ENCODE results near the gene BTBD7.
A peak's percentile ranks its signal among the peaks of the same experiment; 100 is the strongest.
"Not testable (repeated sequence)": the region's sequence is repeated elsewhere in the genome, so short reads cannot be mapped to it uniquely, and the experiment has no call there.

BTBD7 gene, protein sequence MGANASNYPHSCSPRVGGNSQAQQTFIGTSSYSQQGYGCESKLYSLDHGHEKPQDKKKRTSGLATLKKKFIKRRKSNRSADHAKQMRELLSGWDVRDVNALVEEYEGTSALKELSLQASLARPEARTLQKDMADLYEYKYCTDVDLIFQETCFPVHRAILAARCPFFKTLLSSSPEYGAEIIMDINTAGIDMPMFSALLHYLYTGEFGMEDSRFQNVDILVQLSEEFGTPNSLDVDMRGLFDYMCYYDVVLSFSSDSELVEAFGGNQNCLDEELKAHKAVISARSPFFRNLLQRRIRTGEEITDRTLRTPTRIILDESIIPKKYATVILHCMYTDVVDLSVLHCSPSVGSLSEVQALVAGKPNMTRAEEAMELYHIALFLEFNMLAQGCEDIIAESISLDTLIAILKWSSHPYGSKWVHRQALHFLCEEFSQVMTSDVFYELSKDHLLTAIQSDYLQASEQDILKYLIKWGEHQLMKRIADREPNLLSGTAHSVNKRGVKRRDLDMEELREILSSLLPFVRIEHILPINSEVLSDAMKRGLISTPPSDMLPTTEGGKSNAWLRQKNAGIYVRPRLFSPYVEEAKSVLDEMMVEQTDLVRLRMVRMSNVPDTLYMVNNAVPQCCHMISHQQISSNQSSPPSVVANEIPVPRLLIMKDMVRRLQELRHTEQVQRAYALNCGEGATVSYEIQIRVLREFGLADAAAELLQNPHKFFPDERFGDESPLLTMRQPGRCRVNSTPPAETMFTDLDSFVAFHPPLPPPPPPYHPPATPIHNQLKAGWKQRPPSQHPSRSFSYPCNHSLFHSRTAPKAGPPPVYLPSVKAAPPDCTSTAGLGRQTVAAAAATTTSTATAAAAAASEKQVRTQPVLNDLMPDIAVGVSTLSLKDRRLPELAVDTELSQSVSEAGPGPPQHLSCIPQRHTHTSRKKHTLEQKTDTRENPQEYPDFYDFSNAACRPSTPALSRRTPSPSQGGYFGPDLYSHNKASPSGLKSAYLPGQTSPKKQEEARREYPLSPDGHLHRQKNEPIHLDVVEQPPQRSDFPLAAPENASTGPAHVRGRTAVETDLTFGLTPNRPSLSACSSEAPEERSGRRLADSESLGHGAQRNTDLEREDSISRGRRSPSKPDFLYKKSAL
- 23.2 to 30.8 (median 24.7) reads per million in 3 donors for total RNA-seq

- H3K27ac ChIP-seq (ENCODE audit: insufficient read depth, low read length, poor library complexity, severe bottlenecking), result peak within 1 kb of the TSS; percentile 82
- H3K9me3 ChIP-seq (ENCODE audit: control insufficient read depth, low read length), result no peaks in the 10 kb centered on the region
- no peaks in the 10 kb centered on the region for H3K27me3 ChIP-seq (replicated peaks; ENCODE audit: control insufficient read depth, insufficient read depth, low read length, poor library complexity, severe bottlenecking)
- peaks cover 3% of the 10 kb centered on the region for H3K4me1 ChIP-seq (ENCODE audit: control insufficient read depth, insufficient read depth, low read length, poor library complexity, severe bottlenecking)
- H3K36me3 ChIP-seq (ENCODE audit: control insufficient read depth, insufficient read depth, low read length), result no peaks in the 10 kb centered on the region
- H3K4me3 ChIP-seq (ENCODE audit: insufficient read depth, low read depth, low read length, poor library complexity, severe bottlenecking), result peak within 1 kb of the TSS; percentile 82
- DNase-seq, result peak; percentile 87 to 93 (median 92)
Observed at GRCh38 chr14:93332853-93333630, at the start of gene BTBD7. TSS of gene BTBD7 (minus strand) at chr14:93333036. CDS start at chr14:93296051, 36,985 bp downstream.

DNA sequence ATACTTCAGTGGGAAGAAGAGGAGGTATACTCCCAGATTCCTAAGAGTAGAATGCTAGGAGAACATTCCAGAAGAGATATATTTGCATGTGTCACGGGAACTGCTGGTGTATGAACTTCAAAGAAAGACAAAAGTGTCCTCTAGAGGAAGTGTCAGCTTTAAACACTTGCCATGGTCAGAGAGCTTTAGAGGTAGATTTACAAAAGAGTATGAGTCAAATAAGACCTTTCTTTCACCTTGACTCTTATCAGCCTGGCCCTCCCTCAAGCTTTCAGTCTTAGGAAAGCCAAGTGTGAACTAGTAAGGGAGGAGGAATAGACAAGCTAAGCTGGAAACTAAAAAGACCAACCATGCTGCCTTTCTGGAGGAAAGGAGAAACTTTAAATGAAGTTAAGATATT, 48.8 kb upstream of the BTBD7 start:
- DNase-seq, result no peak
- Histone ChIP-seq H3K27me3 (replicated peaks; ENCODE audit: control insufficient read depth, insufficient read depth, low read length, poor library complexity, severe bottlenecking) (no peaks in the 10 kb centered on the region), H3K9me3 (ENCODE audit: control insufficient read depth, low read length) (no peaks in the 10 kb centered on the region), H3K4me3 (ENCODE audit: insufficient read depth, low read depth, low read length, poor library complexity, severe bottlenecking) (no peak overlapping the region), H3K36me3 (ENCODE audit: control insufficient read depth, insufficient read depth, low read length) (no peaks in the 10 kb centered on the region), H3K4me1 (ENCODE audit: control insufficient read depth, insufficient read depth, low read length, poor library complexity, severe bottlenecking) (no peaks in the 10 kb centered on the region), H3K27ac (ENCODE audit: insufficient read depth, low read length, poor library complexity, severe bottlenecking) (no peak overlapping the region)

DNA sequence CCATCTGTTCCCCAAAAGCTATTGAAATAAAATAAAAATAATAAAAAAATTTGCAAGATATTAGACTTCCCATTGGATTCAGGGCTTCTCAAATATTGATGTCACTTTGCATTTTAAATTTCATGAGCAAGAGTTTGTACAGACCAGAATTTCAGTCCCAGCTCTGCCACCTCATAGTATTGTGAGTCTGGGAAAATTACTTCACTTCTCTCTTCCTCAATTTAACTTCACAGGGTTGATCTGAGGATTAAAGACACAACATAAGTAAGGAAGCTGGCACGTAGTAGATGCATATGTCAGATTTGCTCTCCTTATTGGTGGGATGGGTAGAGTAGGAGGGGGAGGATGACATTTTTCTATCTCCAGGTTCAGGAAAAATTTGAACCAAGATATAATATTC, 47.0 kb upstream of the BTBD7 start:
- no peak overlapping the region for H3K4me3 ChIP-seq (ENCODE audit: insufficient read depth, low read depth, low read length, poor library complexity, severe bottlenecking)
- H3K27ac ChIP-seq (ENCODE audit: insufficient read depth, low read length, poor library complexity, severe bottlenecking), result no peak overlapping the region
- H3K9me3 ChIP-seq (ENCODE audit: control insufficient read depth, low read length), result no peaks in the 10 kb centered on the region
- no peak for DNase-seq
- no peaks in the 10 kb centered on the region for H3K36me3 ChIP-seq (ENCODE audit: control insufficient read depth, insufficient read depth, low read length)
- H3K27me3 ChIP-seq (replicated peaks; ENCODE audit: control insufficient read depth, insufficient read depth, low read length, poor library complexity, severe bottlenecking), result no peaks in the 10 kb centered on the region
- H3K4me1 ChIP-seq (ENCODE audit: control insufficient read depth, insufficient read depth, low read length, poor library complexity, severe bottlenecking), result no peaks in the 10 kb centered on the region

DNA sequence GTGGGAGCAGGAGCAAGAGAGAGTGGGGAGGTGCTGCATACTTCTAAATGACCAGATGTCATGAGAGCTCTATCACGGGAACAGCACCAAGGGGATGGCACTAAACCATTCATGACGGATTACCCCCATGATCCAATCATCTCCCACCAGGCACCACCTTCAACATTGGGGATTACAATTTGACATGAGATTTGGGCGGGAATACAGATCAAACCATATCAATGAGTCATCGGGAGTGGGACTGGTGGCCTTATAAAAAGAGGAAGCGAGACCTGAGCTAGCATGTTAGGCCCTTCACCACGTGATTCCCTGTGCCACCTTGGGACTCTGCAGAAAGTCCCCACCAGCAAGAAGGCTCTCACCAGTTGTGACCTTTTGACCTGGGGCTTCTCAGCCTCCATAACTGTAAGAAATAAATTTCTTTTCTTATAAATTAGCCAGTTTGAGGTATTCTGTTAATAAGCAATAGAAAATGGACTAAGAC, 42.9 kb upstream of the BTBD7 start:
- Histone ChIP-seq H3K27me3 (replicated peaks; ENCODE audit: control insufficient read depth, insufficient read depth, low read length, poor library complexity, severe bottlenecking) (no peaks in the 10 kb centered on the region), H3K27ac (ENCODE audit: insufficient read depth, low read length, poor library complexity, severe bottlenecking) (no peak overlapping the region), H3K9me3 (ENCODE audit: control insufficient read depth, low read length) (no peaks in the 10 kb centered on the region), H3K4me1 (ENCODE audit: control insufficient read depth, insufficient read depth, low read length, poor library complexity, severe bottlenecking) (no peaks in the 10 kb centered on the region), H3K4me3 (ENCODE audit: insufficient read depth, low read depth, low read length, poor library complexity, severe bottlenecking) (no peak overlapping the region), H3K36me3 (ENCODE audit: control insufficient read depth, insufficient read depth, low read length) (no peaks in the 10 kb centered on the region)
- DNase-seq, result no peak

DNA sequence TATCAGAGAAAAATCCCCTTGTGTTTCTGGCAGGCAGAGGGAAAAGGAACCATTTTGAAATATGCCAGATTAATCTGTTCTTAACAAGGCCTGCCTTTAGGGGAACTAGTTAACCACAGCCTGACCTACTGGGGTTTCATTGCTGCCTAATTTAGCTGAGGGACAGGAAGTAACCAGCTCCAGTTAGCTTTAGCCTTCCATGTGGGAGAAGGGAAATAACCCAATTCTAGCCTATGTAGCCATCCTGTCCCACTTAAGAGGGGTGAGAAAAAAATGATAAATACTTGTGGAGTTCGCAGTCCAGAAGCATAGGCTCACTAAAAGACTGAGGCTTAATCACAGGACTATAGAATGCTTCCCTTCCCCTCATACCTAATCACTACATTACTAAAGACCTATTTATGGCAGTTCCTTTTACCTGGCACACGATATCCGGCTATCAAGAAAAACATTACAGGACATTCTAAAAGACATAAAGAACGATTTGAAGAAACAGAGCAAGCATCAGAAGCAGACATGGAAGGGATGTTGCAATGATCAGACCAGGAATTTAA, 37.0 kb upstream of the BTBD7 start:
- no peak for DNase-seq
- no peak overlapping the region for H3K4me3 ChIP-seq (ENCODE audit: insufficient read depth, low read depth, low read length, poor library complexity, severe bottlenecking)
- no peaks in the 10 kb centered on the region for H3K9me3 ChIP-seq (ENCODE audit: control insufficient read depth, low read length)
- no peaks in the 10 kb centered on the region for H3K36me3 ChIP-seq (ENCODE audit: control insufficient read depth, insufficient read depth, low read length)
- no peak overlapping the region for H3K27ac ChIP-seq (ENCODE audit: insufficient read depth, low read length, poor library complexity, severe bottlenecking)
- H3K4me1 ChIP-seq (ENCODE audit: control insufficient read depth, insufficient read depth, low read length, poor library complexity, severe bottlenecking), result no peaks in the 10 kb centered on the region
- H3K27me3 ChIP-seq (replicated peaks; ENCODE audit: control insufficient read depth, insufficient read depth, low read length, poor library complexity, severe bottlenecking), result no peaks in the 10 kb centered on the region

DNA sequence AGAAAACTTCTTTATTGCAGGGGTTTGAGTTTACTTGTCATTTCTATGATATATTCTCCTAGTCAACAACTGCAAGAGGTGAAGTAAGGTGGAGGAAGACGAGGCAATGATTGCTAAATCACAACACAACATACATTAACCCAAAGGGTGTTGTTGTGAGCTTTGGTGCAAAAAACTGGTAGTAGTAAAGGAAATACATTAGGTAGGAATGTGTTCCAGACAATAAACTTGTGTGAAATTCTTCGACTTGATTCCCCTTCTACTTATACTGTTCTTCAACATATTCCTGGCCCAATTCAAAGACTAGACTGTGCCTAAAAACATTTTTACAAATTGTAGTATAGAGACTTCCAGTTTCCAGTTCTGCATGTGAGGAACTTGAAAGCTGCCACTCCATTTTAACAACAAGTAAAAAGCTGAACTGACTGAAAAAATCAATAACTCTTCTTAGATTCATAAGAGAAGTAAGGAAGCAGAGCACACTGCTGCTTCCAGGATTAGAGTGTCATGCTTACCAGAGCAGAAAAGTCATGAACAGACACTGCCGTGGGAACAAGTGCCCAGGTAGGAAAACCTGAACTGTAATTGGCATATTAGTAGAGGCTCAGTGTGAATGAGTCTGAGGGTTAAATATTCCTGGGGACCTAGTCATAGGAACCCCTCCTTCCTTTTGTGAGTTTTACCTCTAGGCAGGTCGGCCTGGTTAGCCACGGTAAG, 36.3 kb upstream of the BTBD7 start:
- H3K27me3 ChIP-seq (replicated peaks; ENCODE audit: control insufficient read depth, insufficient read depth, low read length, poor library complexity, severe bottlenecking), result no peaks in the 10 kb centered on the region
- no peaks in the 10 kb centered on the region for H3K9me3 ChIP-seq (ENCODE audit: control insufficient read depth, low read length)
- no peaks in the 10 kb centered on the region for H3K4me1 ChIP-seq (ENCODE audit: control insufficient read depth, insufficient read depth, low read length, poor library complexity, severe bottlenecking)
- DNase-seq, result no peak
- H3K4me3 ChIP-seq (ENCODE audit: insufficient read depth, low read depth, low read length, poor library complexity, severe bottlenecking), result no peak overlapping the region
- H3K27ac ChIP-seq (ENCODE audit: insufficient read depth, low read length, poor library complexity, severe bottlenecking), result no peak overlapping the region
- H3K36me3 ChIP-seq (ENCODE audit: control insufficient read depth, insufficient read depth, low read length), result no peaks in the 10 kb centered on the region

- H3K27ac ChIP-seq (ENCODE audit: insufficient read depth, low read length, poor library complexity, severe bottlenecking); H3K9me3 ChIP-seq (ENCODE audit: control insufficient read depth, low read length); DNase-seq; H3K36me3 ChIP-seq (ENCODE audit: control insufficient read depth, insufficient read depth, low read length); H3K4me1 ChIP-seq (ENCODE audit: control insufficient read depth, insufficient read depth, low read length, poor library complexity, severe bottlenecking); H3K4me3 ChIP-seq (ENCODE audit: insufficient read depth, low read depth, low read length, poor library complexity, severe bottlenecking); H3K27me3 ChIP-seq (replicated peaks; ENCODE audit: control insufficient read depth, insufficient read depth, low read length, poor library complexity, severe bottlenecking): not testable (repeated sequence)
Observed at GRCh38 chr14:93354873-93355272, 22.0 kb upstream of the BTBD7 start.

GRCh38 chr14:93348292-93348691, 15.5 kb upstream of the BTBD7 start:
- H3K9me3 ChIP-seq (ENCODE audit: control insufficient read depth, low read length), result no peaks in the 10 kb centered on the region
- no peak overlapping the region for H3K4me3 ChIP-seq (ENCODE audit: insufficient read depth, low read depth, low read length, poor library complexity, severe bottlenecking)
- no peaks in the 10 kb centered on the region for H3K27me3 ChIP-seq (replicated peaks; ENCODE audit: control insufficient read depth, insufficient read depth, low read length, poor library complexity, severe bottlenecking)
- no peak for DNase-seq
- no peak overlapping the region for H3K27ac ChIP-seq (ENCODE audit: insufficient read depth, low read length, poor library complexity, severe bottlenecking)
- H3K4me1 ChIP-seq (ENCODE audit: control insufficient read depth, insufficient read depth, low read length, poor library complexity, severe bottlenecking), result no peaks in the 10 kb centered on the region
- no peaks in the 10 kb centered on the region for H3K36me3 ChIP-seq (ENCODE audit: control insufficient read depth, insufficient read depth, low read length)

DNA sequence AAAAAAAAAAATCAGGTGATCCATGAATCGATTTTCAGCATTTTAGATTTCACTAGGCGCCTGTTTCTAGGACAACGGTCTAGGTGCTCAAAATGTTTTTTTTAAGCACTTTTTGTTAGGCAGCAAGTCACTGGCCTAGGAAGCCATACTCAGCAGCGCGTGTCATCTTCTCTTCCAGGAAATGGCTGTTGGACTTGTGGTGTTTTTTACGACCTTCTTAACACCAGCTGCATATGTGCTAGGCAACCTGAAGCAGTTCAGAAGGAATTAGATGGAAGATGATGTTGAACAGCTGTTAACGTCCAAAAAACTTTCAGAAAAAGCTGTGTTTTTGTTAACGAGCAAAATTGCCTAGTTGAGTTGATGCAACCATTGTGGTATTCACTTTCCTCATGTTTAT, 15.0 kb upstream of the BTBD7 start:
- Histone ChIP-seq H3K27me3 (replicated peaks; ENCODE audit: control insufficient read depth, insufficient read depth, low read length, poor library complexity, severe bottlenecking) (no peaks in the 10 kb centered on the region), H3K4me3 (ENCODE audit: insufficient read depth, low read depth, low read length, poor library complexity, severe bottlenecking) (no peak overlapping the region), H3K4me1 (ENCODE audit: control insufficient read depth, insufficient read depth, low read length, poor library complexity, severe bottlenecking) (no peaks in the 10 kb centered on the region), H3K27ac (ENCODE audit: insufficient read depth, low read length, poor library complexity, severe bottlenecking) (no peak overlapping the region), H3K9me3 (ENCODE audit: control insufficient read depth, low read length) (no peaks in the 10 kb centered on the region), H3K36me3 (ENCODE audit: control insufficient read depth, insufficient read depth, low read length) (no peaks in the 10 kb centered on the region)
- DNase-seq, result no peak

Data from effector memory CD4-positive, alpha-beta T cell (primary cell).